Fibroblast of skin of left quadriceps (primary cell): ENCODE results near the gene ARHGAP20.

Experiments used
- DNase-seq, 2 experiments: peaks; one replicate each; pipeline ENCODE4 v3.0.0-alpha.2; 2013; ENCODE audit warnings: low read depth in 2 of 2

The ARHGAP20 gene

DNA sequence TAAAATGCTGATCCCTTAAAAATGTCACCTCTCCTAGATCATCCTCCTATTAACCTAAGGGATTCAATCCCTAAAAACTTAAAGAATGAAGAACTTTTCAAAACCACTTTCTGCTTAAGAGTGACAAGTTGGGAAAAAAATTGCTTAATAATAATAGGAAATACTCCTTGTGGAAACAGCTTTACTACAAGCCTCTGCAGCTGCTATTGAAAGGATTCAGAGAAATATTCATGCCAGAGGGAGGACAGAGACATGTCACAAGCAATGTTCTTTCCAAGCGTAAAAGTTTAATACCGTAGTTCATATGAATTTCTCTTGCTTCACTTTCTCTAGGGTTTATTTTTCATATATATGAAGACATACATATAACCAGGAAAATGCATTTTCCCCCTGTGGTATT lies 98.2 kb downstream of the ARHGAP20 start:
- no peak for DNase-seq

DNA sequence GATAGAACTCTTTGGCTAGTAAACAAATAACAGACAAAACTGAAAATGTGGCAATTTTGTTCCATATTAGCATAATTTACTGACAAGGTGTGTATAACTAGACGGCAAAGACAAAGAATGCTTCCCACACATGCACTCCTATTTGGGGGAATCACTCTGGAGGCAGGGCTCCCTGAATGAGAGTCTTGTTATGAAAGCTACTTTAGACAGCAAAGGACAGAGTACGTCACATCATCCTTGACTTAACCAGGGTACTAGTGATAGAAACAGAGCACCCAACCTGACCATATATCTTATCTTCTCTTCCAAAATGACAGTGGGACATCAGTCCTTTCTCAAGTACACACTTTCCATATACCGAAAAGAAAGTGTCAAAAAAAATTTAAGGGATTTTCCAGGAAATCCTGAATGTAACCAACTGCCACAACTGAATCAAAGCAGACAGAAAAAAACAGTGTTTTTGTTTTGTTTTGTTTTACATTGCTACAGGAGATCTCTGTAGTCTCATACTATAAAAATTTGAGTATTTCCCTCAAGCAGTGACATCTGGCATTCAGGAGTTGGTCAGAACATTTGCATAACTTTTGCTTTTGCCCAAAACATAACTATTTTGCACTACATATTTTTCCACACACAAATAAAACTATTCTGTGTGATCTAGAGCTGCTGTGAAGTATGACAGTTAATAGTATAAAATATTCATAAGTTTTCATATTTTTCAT lies 98.9 kb downstream of the ARHGAP20 start:
- DNase-seq = no peak

GRCh38 chr11:110606415-110606814 lies 105.8 kb downstream of the ARHGAP20 start:
- DNase-seq = no peak

DNA sequence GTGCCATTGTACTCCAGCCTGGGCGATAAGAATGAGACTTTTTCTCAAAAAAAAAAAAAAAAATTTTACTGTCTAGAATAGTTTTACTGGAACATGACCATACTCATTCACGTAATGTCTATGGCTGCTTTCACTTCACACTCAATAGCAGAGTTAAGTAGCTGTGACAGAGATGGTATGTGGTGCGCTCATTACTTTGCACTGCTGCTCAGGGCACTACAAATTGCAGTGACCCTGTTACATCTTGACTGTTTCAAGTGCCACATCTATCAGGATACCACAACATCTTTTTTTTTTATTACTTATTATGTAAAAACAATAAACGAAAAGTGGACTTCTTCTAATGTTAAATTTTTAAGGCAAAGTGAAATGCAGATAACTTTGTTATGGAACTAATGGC lies 110.3 kb downstream of the ARHGAP20 start:
- no peak for DNase-seq

GRCh38 chr11:110600322-110600721 lies 111.9 kb downstream of the ARHGAP20 start:
- no peak for DNase-seq

- no peak for DNase-seq
Observed at GRCh38 chr11:110599207-110599606, 113.0 kb downstream of the ARHGAP20 start.

DNA sequence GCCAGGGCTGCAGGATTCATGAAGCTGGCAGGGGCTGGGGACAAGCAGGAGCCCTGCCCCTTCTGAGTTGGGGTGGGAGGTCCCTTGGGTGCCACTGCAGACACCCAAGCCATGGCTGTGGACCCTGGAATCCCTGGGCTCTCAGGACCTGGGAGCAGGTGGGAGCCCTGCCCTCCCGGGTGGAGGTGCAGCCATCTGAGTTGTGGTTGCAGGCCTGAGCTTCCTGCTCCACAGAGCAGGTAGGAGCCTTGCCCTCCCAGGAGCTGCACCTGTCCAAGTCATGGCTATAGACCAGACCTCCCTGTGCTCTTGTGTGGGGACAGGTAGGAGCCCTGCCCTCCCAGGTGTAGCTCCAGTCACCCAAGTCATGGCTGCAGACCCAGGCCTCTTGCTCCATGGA lies 113.5 kb downstream of the ARHGAP20 start:
- no peak for DNase-seq

- no peak for DNase-seq
Observed at GRCh38 chr11:110587972-110588371, 124.3 kb downstream of the ARHGAP20 start.

DNA sequence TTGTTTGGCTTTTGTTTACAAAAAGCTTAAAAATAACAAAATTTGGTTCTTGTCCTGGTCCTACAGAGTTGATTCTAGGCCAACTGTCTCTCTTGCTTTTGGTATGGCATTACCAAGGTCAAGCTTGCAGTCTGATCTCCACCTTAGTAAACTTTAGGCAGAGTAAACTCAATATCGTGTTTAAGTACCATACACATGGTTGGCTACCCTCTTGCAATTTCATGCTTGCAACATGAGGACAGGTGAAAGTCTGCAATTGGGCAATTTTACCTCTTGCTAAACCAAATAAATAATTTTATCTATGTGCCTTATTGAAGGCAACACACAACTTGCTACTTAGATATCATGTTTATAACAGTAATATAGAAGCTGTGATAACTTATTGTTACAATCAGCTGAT lies 125.1 kb downstream of the ARHGAP20 start:
- DNase-seq = no peak

DNA sequence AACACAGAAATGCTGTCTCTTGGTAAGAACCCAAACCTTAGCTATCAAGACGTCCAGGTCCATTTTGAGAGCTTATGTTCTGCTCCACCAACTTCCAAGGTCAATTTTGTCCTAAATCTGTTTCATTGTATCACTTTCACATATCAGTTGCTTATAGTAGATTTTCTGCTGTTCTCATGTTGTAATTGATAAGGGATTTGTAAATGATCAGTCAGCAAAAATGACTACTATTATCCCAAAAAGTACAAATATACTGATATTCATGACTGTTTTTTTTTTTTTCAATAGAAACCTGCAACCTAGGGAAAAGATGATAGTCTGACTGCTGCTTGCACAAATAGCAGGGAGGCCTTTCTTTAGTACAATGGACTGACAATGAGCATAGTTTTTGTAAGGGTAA lies 128.1 kb downstream of the ARHGAP20 start:
- no peak for DNase-seq

GRCh38 chr11:110582728-110583432 lies 129.4 kb downstream of the ARHGAP20 start:
- DNase-seq = no peak

- DNase-seq = no peak
Observed at GRCh38 chr11:110580571-110580970, 131.7 kb downstream of the ARHGAP20 start.

GRCh38 chr11:110573411-110573810 lies 138.8 kb downstream of the ARHGAP20 start:
- DNase-seq = no peak

DNA sequence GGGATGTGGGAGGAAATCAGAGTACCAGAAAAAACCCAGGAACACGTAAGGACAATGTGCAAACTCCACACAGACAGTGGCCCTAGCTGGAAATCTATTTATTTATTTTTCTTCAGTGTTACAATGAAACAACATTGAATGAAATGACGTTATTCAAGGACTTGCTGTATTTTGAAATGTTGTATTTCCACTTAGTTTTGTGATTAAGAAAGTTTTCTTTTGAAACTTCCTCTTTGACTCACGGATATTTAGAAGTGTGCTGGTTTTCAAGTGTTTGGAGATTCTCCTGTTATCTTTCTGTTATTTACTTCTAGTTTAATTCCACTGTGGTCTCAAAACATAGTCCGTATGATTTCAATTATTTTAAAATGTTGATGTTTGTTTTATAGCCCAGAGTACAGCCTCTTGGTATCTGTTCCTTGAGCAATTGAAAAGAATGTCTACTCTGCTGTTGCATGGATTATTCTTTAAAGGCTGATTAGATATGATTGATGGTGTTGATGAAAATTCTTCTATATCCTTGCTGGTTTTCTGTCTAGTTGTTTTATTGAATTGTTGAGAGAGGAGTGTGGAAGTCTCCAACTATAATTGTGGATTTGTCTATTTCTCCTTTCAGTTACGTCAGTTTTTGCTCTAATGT lies 141.0 kb downstream of the ARHGAP20 start:
- DNase-seq = no peak

GRCh38 chr11:110566577-110566976 lies 145.7 kb downstream of the ARHGAP20 start:
- no peak for DNase-seq

- DNase-seq = no peak
Observed at GRCh38 chr11:110565357-110566336, 146.6 kb downstream of the ARHGAP20 start.

GRCh38 chr11:110564676-110565356 lies 147.4 kb downstream of the ARHGAP20 start:
- no peak for DNase-seq

DNA sequence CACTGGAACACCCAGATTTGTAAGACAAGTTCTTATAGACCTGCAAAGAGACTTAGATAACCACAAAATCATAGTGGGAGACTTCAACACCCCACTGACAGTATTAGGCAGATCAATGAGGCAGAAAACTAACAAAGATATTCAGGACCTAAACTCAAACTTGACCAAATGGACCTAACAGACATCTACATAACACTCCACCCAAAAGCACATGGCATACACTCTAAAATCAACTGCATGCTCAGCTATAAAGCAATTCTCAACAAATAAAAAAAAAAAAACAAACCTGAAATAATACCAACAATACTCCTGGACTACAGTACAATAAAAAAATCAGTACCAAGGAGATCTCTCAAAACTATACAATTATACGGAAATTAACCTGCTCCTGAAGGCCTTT lies 167.5 kb downstream of the ARHGAP20 start:
- no peak for DNase-seq

GRCh38 chr11:110538154-110538553 lies 174.1 kb downstream of the ARHGAP20 start:
- no peak for DNase-seq

DNA sequence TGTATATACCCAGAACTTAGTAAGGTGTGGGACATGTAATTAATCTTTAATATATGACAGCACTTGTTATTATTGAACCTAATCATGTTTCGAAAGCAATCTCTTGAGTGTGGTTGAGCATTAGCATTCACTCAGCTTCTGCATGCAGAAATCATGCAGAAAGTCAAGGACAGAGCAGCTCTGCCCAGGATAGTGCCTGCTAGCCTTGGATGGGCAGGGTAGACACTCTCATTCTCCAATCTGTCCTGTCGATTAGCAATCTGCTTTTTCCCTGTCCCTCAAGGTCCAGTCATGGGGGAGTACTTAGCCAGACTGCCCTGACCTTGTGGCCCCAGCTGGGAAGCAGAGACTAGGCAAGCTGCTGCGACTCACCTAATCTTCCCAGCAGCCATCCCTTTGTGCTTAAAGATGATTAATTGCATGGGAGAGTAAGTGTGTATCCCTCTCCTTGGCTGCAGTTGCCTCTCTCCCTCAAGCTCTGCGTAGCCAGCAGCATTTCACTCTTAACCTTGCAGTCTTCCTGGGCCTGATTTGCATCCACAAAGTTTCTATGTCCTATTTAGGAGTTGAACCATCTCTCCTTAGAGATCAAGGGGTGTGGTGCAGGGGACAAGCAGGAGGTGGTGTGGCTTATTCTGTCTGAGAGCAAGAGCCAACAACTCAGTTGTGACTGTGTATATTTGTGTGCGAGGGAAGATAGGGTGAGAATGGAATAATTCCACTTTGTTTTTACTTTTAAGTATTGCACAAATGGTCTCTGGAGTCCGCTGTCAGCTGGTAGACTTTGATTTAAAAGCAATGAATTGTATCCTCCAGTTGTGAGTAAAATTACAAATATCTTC lies 181.1 kb downstream of the ARHGAP20 start:
- no peak for DNase-seq
